HG03439 (cell line): Measurements from ENCODE around the gene KSR1.

Experiments
- ATAC-seq: cut with Tn5 transposase; IDR thresholded peaks from one replicate; pipeline ENCODE4 v1.9.1; 2021; ENCODE audit warnings: mild to moderate bottlenecking, moderate library complexity; ENCODE audit not compliant: unreplicated experiment

The KSR1 gene

GRCh38 chr17:27512511-27513346 is 56.5 kb downstream of the KSR1 start:
- ATAC-seq = no peak

GRCh38 chr17:27513849-27514248 is 57.6 kb downstream of the KSR1 start:
- no peak for ATAC-seq

DNA sequence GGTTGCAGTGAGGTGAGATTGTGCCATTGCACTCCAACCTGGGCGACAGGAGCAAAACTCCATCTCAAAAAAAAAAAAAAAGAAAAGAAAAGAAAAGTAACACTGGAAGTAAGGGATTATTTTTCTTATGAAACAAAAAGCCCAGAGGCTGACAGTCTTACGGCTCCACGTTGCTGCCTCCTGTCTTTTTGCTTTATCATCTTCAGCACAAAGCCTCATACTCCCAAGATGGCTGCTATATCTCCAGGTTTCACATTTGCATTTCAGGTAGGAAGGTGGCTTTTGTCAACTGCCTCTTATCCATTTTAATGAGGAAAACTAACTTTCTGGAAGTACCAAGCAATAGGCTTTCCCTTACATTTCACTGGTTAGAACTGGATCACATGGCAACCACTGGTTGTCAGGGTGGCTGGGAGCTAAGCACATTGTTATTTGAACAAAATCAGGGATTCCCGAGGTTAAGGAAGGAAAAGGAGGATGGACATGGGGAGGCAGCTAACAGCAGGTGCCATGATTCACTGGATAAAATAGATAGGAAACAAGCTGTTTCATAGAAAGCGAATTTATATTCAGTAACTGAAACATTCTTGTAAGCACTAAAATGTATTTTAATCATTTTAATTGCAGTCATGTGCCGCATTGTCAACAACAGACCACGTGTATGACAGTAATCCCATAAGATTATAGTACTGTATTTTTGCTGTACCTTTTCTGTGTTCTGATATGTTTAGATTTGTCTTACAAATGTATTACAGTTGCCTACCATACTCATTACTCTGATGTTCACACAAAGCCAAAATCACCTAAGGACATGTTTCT is 58.6 kb downstream of the KSR1 start:
- ATAC-seq = no peak

DNA sequence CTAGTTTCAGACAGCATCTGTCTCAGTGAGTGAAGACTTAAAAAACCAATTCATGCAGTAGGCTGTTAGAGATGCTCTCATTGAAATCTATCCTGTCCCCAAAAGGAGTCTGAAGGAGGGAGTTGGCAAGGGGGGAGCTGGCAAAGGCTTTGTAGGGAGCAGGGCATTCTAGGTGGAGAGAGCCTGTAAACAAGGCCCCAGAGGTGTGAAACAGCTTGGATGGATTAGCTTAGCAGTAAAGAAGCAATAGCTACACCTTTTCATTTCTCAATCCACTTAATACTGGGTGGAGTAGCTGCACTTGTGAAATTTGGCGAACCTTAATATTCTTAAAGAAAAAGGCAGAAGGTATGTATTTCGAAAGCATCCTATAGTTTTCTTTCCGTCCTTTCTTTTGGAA is 61.8 kb downstream of the KSR1 start:
- ATAC-seq = no peak

DNA sequence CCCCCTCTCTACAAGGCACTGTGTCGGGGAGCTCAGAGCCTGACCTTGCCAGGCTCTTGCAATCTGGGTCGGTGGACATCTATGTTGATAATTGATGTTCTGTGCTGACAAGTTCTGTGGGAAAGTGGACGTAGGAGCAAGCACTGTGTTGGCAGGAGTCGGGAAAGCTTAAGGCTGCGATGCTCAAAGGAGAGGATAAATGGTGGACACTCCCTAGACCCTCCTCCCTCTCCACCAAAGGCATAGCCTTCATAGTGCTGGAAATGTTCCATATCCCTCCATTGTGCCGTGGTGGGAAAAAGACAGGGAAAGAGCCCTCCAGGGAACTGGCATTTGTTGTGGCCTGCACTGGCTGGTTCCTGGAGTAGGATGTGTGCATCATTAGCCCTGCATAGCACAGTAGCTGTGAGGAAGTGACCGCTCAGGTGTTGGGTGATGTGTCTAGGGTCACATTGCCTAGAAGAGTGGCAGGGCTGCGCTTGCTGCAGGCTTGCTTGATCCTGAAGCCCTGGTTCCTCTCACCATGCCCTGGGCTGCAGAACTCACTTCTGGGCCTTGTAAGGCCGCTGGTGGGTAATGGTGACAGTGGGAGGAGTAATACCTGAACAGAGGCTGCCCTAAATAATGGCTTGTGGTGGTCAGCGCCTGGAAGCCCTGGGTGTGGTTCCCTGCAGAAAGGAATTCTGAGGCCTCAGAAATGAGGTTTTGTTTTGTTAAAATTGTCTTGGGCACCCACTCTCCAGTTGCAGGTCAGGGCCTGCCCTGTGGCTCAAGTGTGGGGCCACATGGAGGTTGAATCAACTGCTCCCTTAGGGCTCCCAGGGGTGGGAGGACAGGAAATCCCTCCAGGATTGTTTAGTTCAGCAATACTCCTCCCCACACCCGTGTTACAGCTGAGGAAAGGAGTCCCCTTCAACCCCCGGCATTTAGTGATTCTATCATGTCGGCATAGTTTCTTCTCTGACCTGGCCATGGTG is 62.6 kb downstream of the KSR1 start:
- no peak for ATAC-seq

DNA sequence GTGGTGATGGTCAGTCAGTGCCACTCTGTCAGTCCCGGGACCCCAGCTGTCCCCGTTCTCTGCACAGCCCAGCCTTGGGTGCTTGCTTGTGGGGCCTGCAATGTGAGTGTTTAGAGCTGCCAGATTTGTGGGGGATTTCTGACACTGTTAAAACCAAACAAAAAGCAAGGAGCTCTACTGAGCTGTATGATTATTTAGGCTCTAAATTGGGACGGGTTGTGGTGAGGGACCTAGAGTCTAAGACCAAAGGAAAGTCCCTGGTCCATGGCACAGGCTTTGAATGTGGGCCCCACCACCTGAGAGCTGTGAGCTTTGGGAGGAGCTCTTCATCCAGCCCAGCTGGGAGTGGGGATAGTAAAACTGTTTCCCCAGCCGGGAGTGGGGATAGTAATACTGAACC is 63.3 kb downstream of the KSR1 start:
- ATAC-seq = no peak

- ATAC-seq = no peak
Measured at GRCh38 chr17:27520491-27521185, 64.4 kb downstream of the KSR1 start.

GRCh38 chr17:27521281-27522027 is 65.2 kb downstream of the KSR1 start:
- ATAC-seq = no peak

DNA sequence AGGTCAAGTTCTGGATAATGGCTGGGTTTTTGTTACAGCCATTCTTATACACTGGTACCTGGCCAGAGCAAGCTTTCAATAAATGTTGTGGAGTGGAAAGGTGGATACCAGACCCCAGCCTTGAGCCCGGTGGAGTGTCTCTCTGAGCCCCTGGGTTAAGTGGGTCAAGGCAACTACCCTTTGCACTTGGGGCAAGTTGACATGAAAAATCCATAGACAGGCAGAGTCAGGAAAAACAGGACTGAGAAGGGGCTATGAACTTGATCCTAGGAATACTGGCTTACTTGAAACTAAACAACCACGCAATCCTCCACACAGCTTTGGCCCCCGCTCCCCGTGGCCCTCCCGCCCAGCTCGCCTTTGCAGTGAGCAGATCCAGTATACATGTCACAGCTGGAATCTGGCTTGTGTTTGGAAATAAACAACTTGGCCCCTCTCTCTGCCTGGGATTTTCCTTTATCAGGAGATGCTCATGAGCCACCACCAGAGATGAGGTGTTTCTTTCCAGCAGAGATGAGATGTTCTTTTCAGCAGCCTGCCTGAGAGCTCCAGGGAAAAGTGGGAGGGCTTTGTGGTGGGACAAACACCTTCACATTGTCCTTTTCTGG is 65.9 kb downstream of the KSR1 start:
- ATAC-seq = no peak

- ATAC-seq = no peak
Measured at GRCh38 chr17:27523712-27524111, 67.5 kb downstream of the KSR1 start.

- no peak for ATAC-seq
Measured at GRCh38 chr17:27524594-27524993, 68.3 kb downstream of the KSR1 start.

DNA sequence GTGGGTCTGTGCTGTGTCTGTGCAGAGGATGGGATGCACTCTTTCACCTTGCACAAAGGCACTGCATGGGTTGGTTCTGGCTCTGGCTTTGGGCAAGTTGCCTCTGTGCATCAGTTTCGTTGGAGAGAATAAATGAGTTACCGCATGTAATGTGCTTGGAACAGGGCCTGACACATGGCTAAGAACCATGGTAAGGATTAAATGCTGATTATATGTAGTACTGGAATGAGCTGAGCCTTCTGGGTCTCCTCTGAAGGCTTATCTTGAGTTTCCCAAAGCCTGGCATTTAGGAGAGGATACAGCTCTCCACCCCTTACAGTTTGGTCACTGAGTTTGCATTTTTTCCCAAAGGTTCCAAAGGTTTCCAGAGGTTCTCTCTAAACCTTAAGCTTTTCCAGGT is 69.1 kb downstream of the KSR1 start:
- no peak for ATAC-seq

DNA sequence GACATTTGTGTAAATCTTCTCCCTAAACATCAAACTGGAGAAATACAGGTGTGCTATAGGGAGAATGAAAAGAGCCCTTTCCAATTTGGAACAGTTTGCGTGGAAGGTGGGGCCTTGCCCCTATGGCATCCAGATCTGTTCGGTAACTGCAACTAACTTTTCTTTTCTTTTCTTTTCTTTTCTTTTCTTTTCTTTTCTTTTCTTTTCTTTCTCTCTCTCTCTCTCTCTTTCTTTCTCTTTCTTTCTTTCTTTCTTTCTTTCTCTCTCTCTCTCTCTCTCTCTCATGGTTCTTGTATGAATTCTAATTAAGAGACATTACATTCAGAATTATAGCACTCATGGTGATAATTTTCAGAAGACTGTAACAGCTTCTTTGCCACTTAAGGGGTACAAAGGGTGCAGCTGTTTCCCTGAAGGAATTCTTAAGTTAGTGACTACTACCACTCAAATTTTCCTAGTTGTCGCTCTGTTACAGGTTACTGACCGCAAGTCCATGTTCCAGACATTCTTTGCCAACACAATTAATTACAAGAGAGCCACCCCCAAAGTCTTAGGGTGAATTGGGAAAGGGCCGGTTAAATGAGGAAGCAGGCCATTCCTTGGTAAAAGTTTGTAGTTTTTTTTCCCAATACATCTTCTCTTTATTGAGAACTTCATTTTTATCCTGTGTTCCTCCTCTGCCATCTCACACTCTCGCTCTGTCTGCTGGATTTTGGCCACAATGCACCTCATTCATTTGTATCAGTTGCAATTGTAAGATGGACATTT is 69.8 kb downstream of the KSR1 start:
- no peak for ATAC-seq

DNA sequence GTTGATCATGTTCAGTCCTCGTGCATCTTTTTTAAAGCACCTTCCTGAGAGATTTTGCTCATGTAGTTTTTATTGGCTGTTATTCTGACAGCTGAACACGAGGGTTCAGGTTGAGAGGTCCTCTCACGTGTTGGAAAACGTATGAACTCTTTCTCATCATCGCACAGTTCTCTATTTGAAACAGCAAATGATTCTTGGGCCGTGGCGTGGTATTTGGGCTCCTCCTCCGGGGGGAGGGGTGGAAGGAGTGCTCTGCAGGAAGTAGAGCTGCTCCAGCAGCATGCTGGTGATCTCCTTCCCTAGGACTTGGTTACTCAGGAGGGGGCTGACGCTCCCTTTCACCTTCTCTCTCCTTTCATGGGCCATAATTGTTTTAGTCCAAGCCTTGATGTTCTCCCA is 70.4 kb downstream of the KSR1 start:
- no peak for ATAC-seq

- no peak for ATAC-seq
Measured at GRCh38 chr17:27529230-27529796, 73.1 kb downstream of the KSR1 start.

DNA sequence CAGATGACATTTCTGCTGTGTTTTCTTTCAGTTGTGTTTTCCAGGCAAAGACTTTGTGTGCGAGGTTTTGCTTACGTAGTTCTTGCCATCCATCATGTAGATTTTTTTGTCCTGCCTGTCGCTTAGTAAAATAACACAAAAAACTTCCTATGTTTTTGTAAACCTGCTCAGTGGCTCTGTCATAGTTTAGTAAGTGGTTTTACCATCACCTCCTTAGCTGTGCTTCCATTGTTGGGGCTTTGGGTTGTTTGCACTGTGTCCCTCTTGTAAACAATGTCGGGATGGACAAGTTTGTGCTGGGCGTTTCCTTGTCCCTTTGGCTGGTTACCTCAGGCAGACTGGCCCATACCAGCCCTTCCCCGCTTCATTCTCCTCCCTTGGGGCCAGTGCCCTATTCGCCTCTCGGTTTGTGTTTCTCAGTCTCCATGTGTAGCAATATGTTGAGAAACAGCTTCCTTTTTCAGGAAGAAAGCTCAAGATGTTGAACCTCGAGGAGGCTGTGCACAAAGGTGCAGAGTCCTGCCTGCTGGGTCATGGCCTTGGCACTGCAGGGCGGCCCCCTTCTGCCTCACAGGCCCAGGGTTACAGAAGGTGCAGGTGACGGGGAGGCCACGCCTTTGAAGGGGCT is 74.6 kb downstream of the KSR1 start:
- peak; percentile 46 for ATAC-seq

DNA sequence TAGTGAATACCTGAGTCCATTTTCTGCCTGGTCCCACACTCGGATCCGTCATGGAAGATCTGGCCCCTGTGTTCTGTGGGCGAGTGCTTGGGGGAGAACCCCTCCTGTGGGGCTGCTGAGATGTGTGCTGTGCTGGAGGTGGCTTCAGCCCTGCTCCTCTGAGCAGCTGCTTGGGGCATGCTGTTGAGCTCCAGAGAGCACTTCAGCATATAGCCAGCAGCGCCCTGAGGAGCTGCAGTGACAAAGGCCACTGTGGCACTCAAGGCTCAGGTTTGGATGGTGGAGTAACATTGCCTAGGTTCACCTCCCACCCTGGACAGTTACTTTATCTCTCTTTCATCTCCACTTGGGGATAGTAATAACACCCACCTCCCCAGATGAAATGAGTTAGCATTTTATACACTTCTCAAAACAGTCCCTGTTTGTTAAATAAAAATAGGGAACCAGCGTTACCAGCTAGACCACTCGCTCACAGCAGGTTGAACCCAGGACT is 75.3 kb downstream of the KSR1 start:
- ATAC-seq = peak; percentile 32
